SK-MEL-5 (cell line): ENCODE results near the gene CHSY3. TPM values are rescaled to one million over a fixed set of nuclear protein-coding genes. Genes with fewer than 3 reads are reported as not detected.
A peak's percentile ranks its signal among the peaks of the same experiment; 100 is the strongest.

Experiments used
- DNase-seq: peaks from one replicate; pipeline ENCODE4 v3.0.0-alpha.2; 2016; ENCODE audit warnings: low read depth, low spot score
- in situ Hi-C: cut with HindIII; loops from 2 replicates; pipeline ENCODE4 v1.10.0; 2016; ENCODE audit warnings: low sequenced_read_pairs, high pct_unique_total_duplicates, low pct_unique_long_range_greater_than_20kb
- total RNA-seq: library from RNA; depleted of rRNA; stranded (reverse); fragments of >200 nt; shearing (Covaris generic); gene quantifications from 2 replicates; pipeline ENCODE4 v1.2.3, GENCODE V29; 2014

CHSY3 gene
- total RNA-seq, 1 experiment from 2014 or later, result 7.5 TPM

- in situ Hi-C loops, result no loop called here
- DNase-seq, result peak; percentile 63
These were observed 204.9 kb downstream of the CHSY3 start for GRCh38 chr5:130109152-130109551.

- in situ Hi-C loops, result no loop called here
- DNase-seq, result peak; percentile 2
These were observed 206.1 kb downstream of the CHSY3 start for GRCh38 chr5:130110328-130110727.

GRCh38 chr5:130111746-130112145 lies 207.5 kb downstream of the CHSY3 start:
- in situ Hi-C loops, result no loop called here
- DNase-seq, result no peak

- in situ Hi-C loops, result no loop called here
- DNase-seq, result no peak
These were observed 208.0 kb downstream of the CHSY3 start for GRCh38 chr5:130112246-130112645.

GRCh38 chr5:130115686-130116085 lies 211.4 kb downstream of the CHSY3 start:
- DNase-seq, result no peak
- in situ Hi-C loops, result no loop called here

GRCh38 chr5:130116462-130116861 lies 212.2 kb downstream of the CHSY3 start:
- DNase-seq, result no peak
- in situ Hi-C loops, result no loop called here

- DNase-seq, result no peak
- in situ Hi-C loops, result no loop called here
These were observed 212.7 kb downstream of the CHSY3 start for GRCh38 chr5:130116972-130117371.

GRCh38 chr5:130126746-130127145 lies 222.5 kb downstream of the CHSY3 start:
- DNase-seq, result no peak
- in situ Hi-C loops, result no loop called here

GRCh38 chr5:130135506-130135905 lies 231.2 kb downstream of the CHSY3 start:
- in situ Hi-C loops, result no loop called here
- no peak for DNase-seq

- DNase-seq, result no peak
- in situ Hi-C loops, result no loop called here
These were observed 232.0 kb downstream of the CHSY3 start for GRCh38 chr5:130136300-130136699.

GRCh38 chr5:130137681-130138080 lies 233.4 kb downstream of the CHSY3 start:
- in situ Hi-C loops, result no loop called here

GRCh38 chr5:130138406-130139045 lies 234.3 kb downstream of the CHSY3 start:
- no peak for DNase-seq
- in situ Hi-C loops, result no loop called here

More at GRCh38 chr5:130137681-130138080, 233.4 kb downstream of the CHSY3 start:
- no peak for DNase-seq

GRCh38 chr5:130141659-130142320 lies 237.5 kb downstream of the CHSY3 start:
- peak; percentile 72 for DNase-seq
- in situ Hi-C loops, result no loop called here

- DNase-seq, result no peak
- in situ Hi-C loops, result no loop called here
These were observed 247.0 kb downstream of the CHSY3 start for GRCh38 chr5:130151239-130151638.

- in situ Hi-C loops, result no loop called here
- no peak for DNase-seq
These were observed 251.2 kb downstream of the CHSY3 start for GRCh38 chr5:130155345-130156011.

GRCh38 chr5:130158036-130158435 lies 253.8 kb downstream of the CHSY3 start:
- no peak for DNase-seq
- in situ Hi-C loops, result no loop called here

GRCh38 chr5:130159968-130160367 lies 255.7 kb downstream of the CHSY3 start:
- no peak for DNase-seq
- in situ Hi-C loops, result no loop called here

- in situ Hi-C loops, result no loop called here
- DNase-seq, result no peak
These were observed 260.7 kb downstream of the CHSY3 start for GRCh38 chr5:130164966-130165365.
